ENCODE results near the gene PHAX. TPM values are rescaled to one million over a fixed set of nuclear protein-coding genes. Genes with fewer than 3 reads are reported as not detected.

PHAX gene
- total and polyA plus RNA-seq, 10 of the 15 experiments (the other 5 are each of a cell fraction or from before 2014, with no cell fraction given) = 28.2 to 88.7 (median 60.3) TPM

DNA sequence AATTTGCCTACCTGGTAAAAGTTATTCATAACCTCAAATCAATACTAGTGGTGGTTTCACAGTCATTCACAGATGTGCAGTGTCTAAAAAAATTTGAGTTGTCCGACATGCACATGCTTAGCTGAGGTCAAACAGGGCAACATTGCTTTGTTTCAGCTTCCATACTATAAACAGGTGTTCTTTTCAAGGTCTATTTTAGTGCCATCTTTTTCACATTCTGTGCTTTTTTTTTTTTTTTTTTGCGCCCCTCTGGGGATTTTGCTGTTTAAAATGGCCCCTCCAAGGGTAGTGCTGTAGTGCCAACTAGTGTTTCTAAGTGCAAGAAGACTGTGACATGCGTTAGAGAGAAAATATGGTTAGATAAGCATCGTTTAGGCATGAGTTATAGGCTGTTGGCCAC lies 14.5 kb downstream of the PHAX start:
- Histone ChIP-seq H3K36me3 (ENCODE audit: control insufficient read depth in 2 of 2, insufficient read depth in 2 of 2, low read length in 1 of 2) (peaks cover 3 to 16% of the 10 kb centered on the region in 2 experiments; a peak in 3 of 4 replicates), H3K4me3 (no peak overlapping the region), H4K20me1 (ENCODE audit: control insufficient read depth, insufficient read depth) (no peaks in the 10 kb centered on the region), H3K4me2 (ENCODE audit: control insufficient read depth, insufficient read depth) (peak overlapping the region; percentile 42), H3K79me2 (ENCODE audit: control insufficient read depth, insufficient read depth, low read length) (peaks cover 18% of the 10 kb centered on the region), H3K27ac (ENCODE audit: control insufficient read depth, insufficient read depth) (peak overlapping the region; percentile 44; the same call in 1 of the 2 replicates), H3K9me3 (replicated peaks; ENCODE audit: control insufficient read depth, insufficient read depth, low read length) (no peaks in the 10 kb centered on the region), H3K4me1 (ENCODE audit: control insufficient read depth, insufficient read depth, low read length) (peaks cover 12% of the 10 kb centered on the region), H3K27me3 (replicated peaks in 1 of 2; ENCODE audit: control insufficient read depth in 2 of 2, insufficient read depth in 2 of 2, low read length in 1 of 2) (no peaks in the 10 kb centered on the region), H2AFZ (ENCODE audit: control insufficient read depth, low read depth, low read length) (no peak overlapping the region), H3K9ac (ENCODE audit: control insufficient read depth, insufficient read depth, low read length) (no peak overlapping the region)
- in situ Hi-C loops (cut with MboI) (no loop called here), intact Hi-C loops (cut with micrococcal nuclease; ENCODE audit: unreplicated experiment) (loop anchor here (5.0 kb wide), 1 partner anchor 73 kb away; no protein-coding TSS in a partner anchor)
- BruUV-seq (replicated peaks) = no TSS peak
- DNase-seq (ENCODE audit: low read depth, low spot score) = peak; percentile 63
- POLR2A ChIA-PET = interaction anchor here (0.6 to 0.7 kb wide), 4 partner anchors 18 to 784 kb away, joined by 3 to 7 read pairs (median 4); no protein-coding TSS in a partner anchor
- CTCF ChIA-PET = interaction anchor here (0.6 to 1.7 kb wide), 3 partner anchors 14 to 450 kb away, joined by 3 to 10 read pairs (median 5); partner anchors contain the start of gene PHAX
- SMC1A ChIA-PET (ENCODE audit: uncharacterized antibody, unreplicated experiment) = no interaction called here
- RAD21 ChIA-PET (ENCODE audit: unreplicated experiment) = interaction anchor here (0.7 kb wide), 1 partner anchor 277 kb away, joined by 4 read pairs; no protein-coding TSS in a partner anchor
- peak; percentile 70 for FAIRE-seq
- WGBS (ENCODE audit: insufficient coverage, insufficient replicate concordance, low lambda C conversion rate, missing lambda C conversion rate) = 0% methylated on average over 3 of the region's 4 CpGs
- peak; percentile 82 for ATAC-seq
- TF ChIP-seq TBL1XR1 (IDR thresholded peaks at IDR 0.05; ENCODE audit: low read depth, low read length) = 0 out of 2 replicates have a peak, but pooled peaks have one; percentile 31
- TF ChIP-seq TCF3 (IDR thresholded peaks at IDR 0.05; ENCODE audit: borderline replicate concordance, insufficient read depth, low read depth, low read length) = peak; percentile 61; the same call in 1 of the 2 replicates
- TF ChIP-seq, protein P1, sequence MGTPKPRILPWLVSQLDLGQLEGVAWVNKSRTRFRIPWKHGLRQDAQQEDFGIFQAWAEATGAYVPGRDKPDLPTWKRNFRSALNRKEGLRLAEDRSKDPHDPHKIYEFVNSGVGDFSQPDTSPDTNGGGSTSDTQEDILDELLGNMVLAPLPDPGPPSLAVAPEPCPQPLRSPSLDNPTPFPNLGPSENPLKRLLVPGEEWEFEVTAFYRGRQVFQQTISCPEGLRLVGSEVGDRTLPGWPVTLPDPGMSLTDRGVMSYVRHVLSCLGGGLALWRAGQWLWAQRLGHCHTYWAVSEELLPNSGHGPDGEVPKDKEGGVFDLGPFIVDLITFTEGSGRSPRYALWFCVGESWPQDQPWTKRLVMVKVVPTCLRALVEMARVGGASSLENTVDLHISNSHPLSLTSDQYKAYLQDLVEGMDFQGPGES (IDR thresholded peaks at IDR 0.05) = no peak
- TF ChIP-seq NFYA (IDR thresholded peaks at IDR 0.05; ENCODE audit: borderline replicate concordance, low read depth, low read length) = no peak
- 0 out of 2 replicates have a peak, but pooled peaks have one; percentile 20 for TF ChIP-seq TCF12 (IDR thresholded peaks at IDR 0.05; ENCODE audit: low read depth, low read length)
- 0 out of 2 replicates have a peak, but pooled peaks have one; percentile 7 for TF ChIP-seq JUNB (IDR thresholded peaks at IDR 0.05)
- TF ChIP-seq, protein P2, sequence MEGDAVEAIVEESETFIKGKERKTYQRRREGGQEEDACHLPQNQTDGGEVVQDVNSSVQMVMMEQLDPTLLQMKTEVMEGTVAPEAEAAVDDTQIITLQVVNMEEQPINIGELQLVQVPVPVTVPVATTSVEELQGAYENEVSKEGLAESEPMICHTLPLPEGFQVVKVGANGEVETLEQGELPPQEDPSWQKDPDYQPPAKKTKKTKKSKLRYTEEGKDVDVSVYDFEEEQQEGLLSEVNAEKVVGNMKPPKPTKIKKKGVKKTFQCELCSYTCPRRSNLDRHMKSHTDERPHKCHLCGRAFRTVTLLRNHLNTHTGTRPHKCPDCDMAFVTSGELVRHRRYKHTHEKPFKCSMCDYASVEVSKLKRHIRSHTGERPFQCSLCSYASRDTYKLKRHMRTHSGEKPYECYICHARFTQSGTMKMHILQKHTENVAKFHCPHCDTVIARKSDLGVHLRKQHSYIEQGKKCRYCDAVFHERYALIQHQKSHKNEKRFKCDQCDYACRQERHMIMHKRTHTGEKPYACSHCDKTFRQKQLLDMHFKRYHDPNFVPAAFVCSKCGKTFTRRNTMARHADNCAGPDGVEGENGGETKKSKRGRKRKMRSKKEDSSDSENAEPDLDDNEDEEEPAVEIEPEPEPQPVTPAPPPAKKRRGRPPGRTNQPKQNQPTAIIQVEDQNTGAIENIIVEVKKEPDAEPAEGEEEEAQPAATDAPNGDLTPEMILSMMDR (IDR thresholded peaks at IDR 0.05 in 2 of 3, conservative IDR thresholded peaks at IDR 0.05 in 1 of 3; ENCODE audit: control insufficient read depth in 2 of 3, extremely low read depth in 1 of 3, insufficient read depth in 1 of 3, low read depth in 3 of 3, low read length in 3 of 3) = peak; percentile 25 to 50 (median 42); a peak in 5 of 6 replicates
- TF ChIP-seq FOXM1 (IDR thresholded peaks at IDR 0.05; ENCODE audit: low read depth, low read length) = 0 out of 2 replicates have a peak, but pooled peaks have one; percentile 22
- TF ChIP-seq CEBPB (IDR thresholded peaks at IDR 0.05; ENCODE audit: borderline replicate concordance in 1 of 2, low read depth in 2 of 2, low read length in 2 of 2) = no peak
- peak; percentile 68 for TF ChIP-seq CUX1 (IDR thresholded peaks at IDR 0.05; ENCODE audit: insufficient replicate concordance, low read depth, low read length)
- 0 out of 2 replicates have a peak, but pooled peaks have one; percentile 9 for TF ChIP-seq CREB1 (IDR thresholded peaks at IDR 0.05; ENCODE audit: low read depth)
- peak; percentile 78 for TF ChIP-seq MEF2B (IDR thresholded peaks at IDR 0.05; ENCODE audit: partially characterized antibody, poor library complexity, severe bottlenecking)
- TF ChIP-seq MEF2A (IDR thresholded peaks at IDR 0.05; ENCODE audit: insufficient read depth, low read depth, low read length) = peak; percentile 84
- TF ChIP-seq MXI1 (IDR thresholded peaks at IDR 0.05; ENCODE audit: low read depth, low read length) = peak; percentile 37; the same call in 1 of the 2 replicates
- peak; percentile 58 for TF ChIP-seq RAD21 (IDR thresholded peaks at IDR 0.05; ENCODE audit: insufficient read depth, low read depth, low read length)

Measured in GM12878 (cell line).